ENCODE data around the gene SLC4A7.

SLC4A7 gene

DNA sequence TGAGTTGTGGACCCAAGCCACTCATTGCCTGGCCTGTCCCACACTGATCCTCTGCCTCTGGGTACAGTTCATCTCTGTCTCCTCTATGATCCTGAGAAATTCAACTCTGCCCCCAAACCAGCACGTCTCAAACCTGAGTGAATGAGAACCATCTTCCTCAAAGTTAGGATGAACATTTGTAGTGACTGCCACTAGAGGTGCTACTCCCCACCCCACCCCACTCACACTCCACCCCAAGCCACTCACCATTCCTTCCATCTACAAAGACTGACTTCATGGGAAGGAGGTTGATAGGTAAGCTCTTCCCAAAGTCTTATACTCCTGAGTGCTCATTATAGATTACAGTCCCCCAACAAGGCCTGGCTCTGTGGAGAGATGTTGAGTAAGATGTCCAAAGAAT lies 158.8 kb downstream of the SLC4A7 start:
- DNase-seq (ENCODE audit: low read depth in 2 of 2): no peak

DNA sequence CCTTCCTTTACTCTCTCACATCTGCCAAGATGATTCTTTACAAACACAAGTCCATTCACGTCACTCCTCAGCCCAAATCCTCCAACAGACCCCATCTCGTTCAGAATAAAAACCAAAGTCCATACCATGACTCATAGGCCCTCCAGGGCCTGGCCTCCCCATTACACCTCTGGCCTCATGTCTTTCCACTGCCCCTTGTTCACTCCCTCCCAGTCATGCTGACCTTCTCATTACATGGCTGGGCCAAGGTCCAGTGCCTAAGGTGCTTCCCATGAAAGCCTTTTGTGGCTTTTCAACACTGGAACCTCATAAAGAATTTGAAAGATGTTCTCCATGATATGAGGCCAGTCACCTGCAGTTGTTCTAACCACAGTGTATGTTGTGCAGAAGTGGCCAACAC lies 159.5 kb downstream of the SLC4A7 start:
- no peak for DNase-seq (ENCODE audit: low read depth in 2 of 2)

GRCh38 chr3:27323087-27323570 lies 161.1 kb downstream of the SLC4A7 start:
- no peak for DNase-seq (ENCODE audit: low read depth in 2 of 2)

Measured in fibroblast of skin of left quadriceps (primary cell).